ENCODE results near the gene CCL4. TPM values are rescaled to one million over a fixed set of nuclear protein-coding genes. Genes with fewer than 3 reads are reported as not detected.
"Not testable (repeated sequence)": the region's sequence is repeated elsewhere in the genome, so short reads cannot be mapped to it uniquely, and the experiment has no call there.

Gene CCL4
- total RNA-seq: 100 to 1,000 TPM in 1 of 2 donors, 10 to 100 TPM in 1; 63.9 to 200 TPM

DNA sequence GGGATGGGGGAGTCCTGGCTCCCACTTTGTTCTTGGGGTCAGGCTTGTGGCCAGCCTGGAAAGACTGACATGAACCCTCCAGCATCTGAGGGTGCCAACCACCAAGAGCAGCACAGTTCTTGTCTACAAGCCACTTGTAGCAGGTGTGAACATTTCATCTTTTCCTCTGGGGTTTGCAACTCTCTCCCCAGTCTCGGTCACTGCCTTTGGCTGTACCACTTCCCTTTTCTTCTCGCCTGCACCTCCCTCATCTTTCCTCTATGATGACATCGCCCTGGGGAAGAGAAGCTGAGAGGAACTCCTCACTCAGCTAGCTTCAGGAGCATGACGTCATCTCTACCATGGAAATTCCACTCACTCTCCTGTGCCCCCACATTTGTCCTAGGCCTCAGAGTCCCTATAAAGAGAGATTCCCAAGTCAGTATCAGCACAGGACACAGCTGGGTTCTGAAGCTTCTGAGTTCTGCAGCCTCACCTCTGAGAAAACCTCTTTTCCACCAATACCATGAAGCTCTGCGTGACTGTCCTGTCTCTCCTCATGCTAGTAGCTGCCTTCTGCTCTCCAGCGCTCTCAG, at the start of gene CCL4:
TSS of gene CCL4 (plus strand) at position 427 of the 575 bp plus-strand sequence. CDS start at position 506, 79 bp downstream.
- not testable (repeated sequence) for H3K36me3 Mint-ChIP-seq (ENCODE audit: insufficient read depth in 2 of 2); H3K9me3 Mint-ChIP-seq
- Mint-ChIP-seq H3K27me3 (ENCODE audit: low read depth) (peaks cover 68% of the 10 kb centered on the region), H3K4me3 (peak within 1 kb of the TSS; percentile 67 to 87), H3K4me1 (ENCODE audit: low read depth) (peaks cover 40% of the 10 kb centered on the region), H3K27ac (peak within 1 kb of the TSS; percentile 87)
- peak; percentile 36 to 49 for DNase-seq
- ATAC-seq (replicated peaks in 1 of 2): peak; percentile 67 to 81

DNA sequence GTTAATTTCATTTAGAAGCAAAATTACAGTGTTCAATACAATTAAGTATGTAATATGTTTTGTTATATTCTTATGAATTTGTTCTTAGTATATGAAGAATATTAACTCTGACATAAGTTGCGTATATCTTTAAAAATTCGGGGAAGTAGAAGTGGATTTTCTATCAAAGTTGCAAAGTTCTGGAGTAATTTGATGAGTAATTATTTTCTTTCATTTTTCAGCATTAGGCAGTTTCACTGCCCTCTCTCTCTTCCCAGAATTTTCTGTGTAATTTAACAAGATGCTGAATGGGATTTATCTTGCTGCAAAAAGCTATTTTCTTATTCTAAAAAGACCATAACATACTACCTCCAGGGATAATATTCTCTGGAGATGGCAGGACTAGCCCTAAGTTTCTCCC, 48.5 kb upstream of the CCL4 start:
- Mint-ChIP-seq H3K27me3 (ENCODE audit: low read depth) (peaks cover 29% of the 10 kb centered on the region), H3K9me3 (peaks cover 4 to 5% of the 10 kb centered on the region in 2 donors), H3K4me1 (ENCODE audit: low read depth) (peaks cover 7% of the 10 kb centered on the region), H3K4me3 (no peak overlapping the region), H3K36me3 (ENCODE audit: insufficient read depth in 2 of 2) (peaks cover 0 to 2% of the 10 kb centered on the region in 2 donors), H3K27ac (no peak overlapping the region)
- DNase-seq (no peak), ATAC-seq (replicated peaks in 1 of 2) (no peak)

DNA sequence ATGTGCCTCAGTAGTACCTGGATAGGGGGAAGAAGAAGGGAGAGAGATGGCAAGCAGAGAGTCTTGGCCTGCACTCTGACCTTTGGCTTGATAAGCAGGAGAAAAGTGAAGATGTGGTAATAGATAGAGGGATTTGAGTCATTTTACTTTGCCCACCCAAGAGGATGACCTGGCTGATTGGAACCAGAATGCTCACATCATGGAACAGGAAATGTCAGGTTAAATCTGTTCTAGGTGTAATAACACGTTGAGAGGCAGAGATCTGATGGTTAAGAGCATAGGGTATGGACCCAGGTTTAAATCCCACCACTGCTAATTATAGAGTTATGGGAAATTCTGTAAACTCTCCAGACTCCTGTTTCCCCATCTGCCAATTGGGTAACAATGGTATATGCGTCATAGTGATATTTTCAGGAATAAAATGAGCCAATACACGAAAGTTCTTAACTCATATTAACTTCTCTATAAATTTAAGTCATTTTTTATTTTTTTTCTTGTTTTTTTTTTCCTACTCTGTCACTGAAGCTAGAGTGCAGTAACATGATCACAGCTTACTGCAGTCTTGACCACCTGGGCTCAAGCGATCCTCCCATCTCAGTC, 47.6 kb upstream of the CCL4 start:
- no peak for ATAC-seq (replicated peaks in 1 of 2)
- no peak for DNase-seq
- peaks cover 7% of the 10 kb centered on the region for H3K4me1 Mint-ChIP-seq (ENCODE audit: low read depth)
- H3K4me3 Mint-ChIP-seq: no peak overlapping the region
- peaks cover 3% of the 10 kb centered on the region in 2 donors for H3K9me3 Mint-ChIP-seq
- peaks cover 0 to 2% of the 10 kb centered on the region in 2 donors for H3K36me3 Mint-ChIP-seq (ENCODE audit: insufficient read depth in 2 of 2)
- H3K27ac Mint-ChIP-seq: no peak overlapping the region
- peaks cover 31% of the 10 kb centered on the region for H3K27me3 Mint-ChIP-seq (ENCODE audit: low read depth)

DNA sequence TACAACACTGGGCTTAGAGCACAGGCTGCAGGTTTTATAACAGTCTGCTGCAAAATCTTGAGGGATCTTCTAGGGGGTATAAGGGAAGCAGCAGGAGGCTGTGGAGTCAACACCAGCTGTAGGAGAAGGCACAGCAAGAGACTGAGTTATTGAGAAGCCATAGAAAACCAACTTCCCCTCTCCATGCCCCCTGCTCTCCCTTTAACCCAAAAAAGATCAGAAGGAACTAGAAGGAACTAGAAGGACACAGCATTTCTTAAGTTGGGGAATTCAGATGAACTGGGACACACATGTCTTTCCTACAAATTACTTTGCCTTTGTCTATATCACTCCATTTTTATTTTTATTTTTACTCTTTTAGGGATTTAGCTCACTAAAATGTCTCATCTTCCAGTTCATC, 45.7 kb upstream of the CCL4 start:
- no peak overlapping the region for H3K27ac Mint-ChIP-seq

DNA sequence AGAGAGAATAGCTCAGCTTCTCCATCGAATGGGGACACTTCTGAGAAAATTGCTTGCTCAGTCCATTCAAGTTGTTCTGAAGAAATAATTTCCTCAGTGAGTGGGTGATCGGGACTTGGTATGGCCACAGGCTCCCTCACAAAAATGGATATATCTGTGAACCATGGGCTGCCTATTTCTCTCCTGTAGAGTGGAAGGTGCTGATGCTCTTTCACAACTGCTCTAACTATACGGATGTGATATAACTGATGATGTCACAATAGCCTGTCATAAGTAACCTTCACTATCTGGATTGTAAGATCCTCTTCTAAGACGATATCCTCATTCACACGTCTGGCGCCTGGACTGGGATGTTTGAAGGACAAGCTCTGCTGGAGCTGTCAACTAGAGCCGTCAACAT, 44.2 kb upstream of the CCL4 start:
- no peak overlapping the region for H3K4me3 Mint-ChIP-seq
- H3K27ac Mint-ChIP-seq: no peak overlapping the region
- H3K4me1 Mint-ChIP-seq (ENCODE audit: low read depth): peaks cover 7% of the 10 kb centered on the region
- no peaks in the 10 kb centered on the region for H3K36me3 Mint-ChIP-seq (ENCODE audit: insufficient read depth in 2 of 2)
- H3K27me3 Mint-ChIP-seq (ENCODE audit: low read depth): peaks cover 33% of the 10 kb centered on the region
- DNase-seq (no peak), ATAC-seq (replicated peaks in 1 of 2) (no peak)
- no peaks in the 10 kb centered on the region for H3K9me3 Mint-ChIP-seq

More for the DNA sequence above, 45.7 kb upstream of the CCL4 start:
- ATAC-seq (replicated peaks in 1 of 2) (no peak), DNase-seq (no peak)
- no peaks in the 10 kb centered on the region for H3K36me3 Mint-ChIP-seq (ENCODE audit: insufficient read depth in 2 of 2)
- peaks cover 28% of the 10 kb centered on the region for H3K27me3 Mint-ChIP-seq (ENCODE audit: low read depth)
- H3K4me1 Mint-ChIP-seq (ENCODE audit: low read depth): peaks cover 7% of the 10 kb centered on the region
- no peak overlapping the region for H3K4me3 Mint-ChIP-seq
- no peaks in the 10 kb centered on the region for H3K9me3 Mint-ChIP-seq

DNA sequence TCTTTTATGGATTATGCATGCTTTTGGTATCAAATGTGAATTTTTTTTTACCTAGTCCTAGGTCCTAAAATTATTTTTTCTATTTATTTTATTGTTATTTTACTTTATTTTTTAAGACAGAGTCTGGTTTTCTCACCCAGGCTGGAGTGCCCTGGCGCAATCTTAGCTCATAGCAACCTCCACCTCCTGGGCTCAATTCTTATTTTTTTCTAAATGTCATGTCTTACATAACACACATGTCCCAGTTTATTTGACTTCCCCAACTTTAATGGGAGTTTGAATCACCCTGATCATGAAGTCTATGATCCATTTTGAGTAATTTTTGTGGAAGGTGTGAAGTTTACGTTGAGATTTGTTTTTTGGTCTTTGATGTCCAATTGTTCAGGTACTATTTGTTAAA, 42.8 kb upstream of the CCL4 start:
- H3K36me3 Mint-ChIP-seq (ENCODE audit: insufficient read depth in 2 of 2): no peaks in the 10 kb centered on the region
- H3K4me3 Mint-ChIP-seq: no peak overlapping the region
- ATAC-seq (replicated peaks in 1 of 2): no peak
- peaks cover 2% of the 10 kb centered on the region for H3K4me1 Mint-ChIP-seq (ENCODE audit: low read depth)
- no peaks in the 10 kb centered on the region for H3K9me3 Mint-ChIP-seq
- no peak overlapping the region for H3K27ac Mint-ChIP-seq
- peaks cover 30% of the 10 kb centered on the region for H3K27me3 Mint-ChIP-seq (ENCODE audit: low read depth)
- DNase-seq: no peak

DNA sequence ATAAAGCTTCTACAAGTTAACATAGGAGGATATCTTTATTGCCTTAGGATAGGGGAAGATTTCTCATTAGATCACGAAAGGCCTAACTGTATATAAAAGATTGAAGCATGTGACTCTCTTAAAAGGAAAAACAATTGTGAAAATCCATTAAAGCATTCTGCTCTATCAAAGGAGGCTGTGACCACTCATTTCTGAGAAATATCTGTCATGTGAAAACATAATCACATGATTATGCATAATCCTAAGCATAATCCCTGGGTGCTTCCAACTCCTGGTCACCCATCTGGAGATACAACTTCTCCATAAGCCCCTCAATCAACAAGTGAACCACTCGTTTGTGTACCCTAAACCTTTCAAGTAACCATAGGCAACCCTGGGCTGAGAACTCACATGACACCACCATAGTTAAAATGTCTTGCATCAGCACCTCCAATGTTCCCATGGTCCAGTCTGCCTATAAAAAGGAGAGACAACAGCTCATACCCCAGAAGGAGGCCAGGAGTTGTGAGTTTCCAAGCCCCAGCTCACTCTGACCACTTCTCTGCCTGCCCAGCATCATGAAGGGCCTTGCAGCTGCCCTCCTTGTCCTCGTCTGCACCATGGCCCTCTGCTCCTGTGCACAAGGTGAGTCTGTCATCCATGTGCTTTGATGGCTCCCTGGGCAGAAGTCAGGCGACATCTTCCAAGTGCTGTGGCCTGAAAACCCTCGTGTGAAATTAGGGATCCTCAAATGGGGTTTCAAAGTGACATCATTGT, 39.7 kb upstream of the CCL4 start, which contains the start of gene CCL18:
TSS of gene CCL18 (plus strand) at position 487 of the 756 bp plus-strand sequence. CDS start at position 558, 71 bp downstream.
- H3K27ac Mint-ChIP-seq: peak within 1 kb of the TSS; percentile 62

DNA sequence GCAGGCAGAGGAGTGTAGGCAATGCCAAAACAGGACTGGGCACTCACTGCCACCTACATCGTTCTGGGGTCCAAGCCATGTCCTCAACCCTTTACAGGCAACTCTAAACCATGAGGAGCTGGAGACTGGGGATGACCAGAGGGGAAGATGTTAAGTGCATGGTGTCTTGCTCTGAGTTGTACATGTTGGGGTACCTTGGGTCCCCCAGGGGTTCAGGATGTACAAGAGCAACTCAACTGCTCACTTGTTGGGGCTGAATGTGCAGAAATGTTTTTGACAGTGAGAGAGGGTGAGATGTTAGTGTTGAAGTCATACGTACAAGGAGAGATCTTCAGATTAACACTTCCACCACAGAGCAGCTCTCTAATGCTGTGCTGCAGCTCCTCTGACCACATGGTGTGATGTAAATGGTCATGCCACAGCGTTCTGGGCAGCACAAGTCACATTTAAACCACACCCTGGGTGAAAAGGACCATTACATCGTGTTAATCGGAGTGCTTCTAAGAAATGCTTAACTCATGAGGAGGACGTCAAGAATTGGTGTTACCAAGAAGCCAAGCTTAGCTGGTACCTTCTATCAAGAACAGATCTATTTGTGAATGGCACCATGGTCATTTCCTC, 37.2 kb upstream of the CCL4 start:
- DNase-seq: peak in 1 of 2 donors; percentile 42
- Mint-ChIP-seq H3K27me3 (ENCODE audit: low read depth) (peaks cover 32% of the 10 kb centered on the region), H3K4me1 (ENCODE audit: low read depth) (no peaks in the 10 kb centered on the region), H3K4me3 (no peak overlapping the region), H3K27ac (peak overlapping the region; percentile 38), H3K9me3 (no peaks in the 10 kb centered on the region), H3K36me3 (ENCODE audit: insufficient read depth in 2 of 2) (no peaks in the 10 kb centered on the region)
- ATAC-seq (replicated peaks in 1 of 2): peak; percentile 82 to 88

More for the DNA sequence above, 39.7 kb upstream of the CCL4 start, which contains the start of gene CCL18:
- DNase-seq (no peak), ATAC-seq (replicated peaks in 1 of 2) (no peak)
- Mint-ChIP-seq H3K27me3 (ENCODE audit: low read depth) (peaks cover 23% of the 10 kb centered on the region), H3K4me3 (no peak within 1 kb of the TSS), H3K9me3 (no peaks in the 10 kb centered on the region), H3K4me1 (ENCODE audit: low read depth) (no peaks in the 10 kb centered on the region), H3K36me3 (ENCODE audit: insufficient read depth in 2 of 2) (no peaks in the 10 kb centered on the region)

DNA sequence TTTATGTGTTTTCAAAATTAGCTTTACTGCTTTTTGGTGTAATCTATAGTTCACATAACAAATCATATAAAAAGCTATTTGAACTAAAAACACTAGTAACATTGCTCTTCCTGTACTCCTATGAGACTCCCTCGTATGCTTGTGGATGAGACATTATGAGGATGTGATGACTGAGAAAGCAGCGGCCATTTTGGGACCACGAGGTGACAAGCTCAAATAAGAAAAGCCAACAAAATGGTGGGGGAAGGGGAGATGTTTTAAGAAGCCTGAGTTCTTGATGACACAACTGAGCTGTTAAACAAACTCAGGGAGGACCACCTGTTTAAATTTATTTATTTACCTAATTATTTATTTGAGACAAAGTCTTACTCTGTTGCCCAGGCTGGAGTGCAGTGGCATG, 35.1 kb upstream of the CCL4 start:
- H3K9me3 Mint-ChIP-seq: no peaks in the 10 kb centered on the region
- peak overlapping the region in 1 of 2 donors; percentile 1 for H3K4me3 Mint-ChIP-seq
- peak overlapping the region; percentile 41 for H3K27ac Mint-ChIP-seq
- no peaks in the 10 kb centered on the region for H3K36me3 Mint-ChIP-seq (ENCODE audit: insufficient read depth in 2 of 2)
- DNase-seq (no peak), ATAC-seq (replicated peaks in 1 of 2) (no peak)
- peaks cover 40% of the 10 kb centered on the region for H3K27me3 Mint-ChIP-seq (ENCODE audit: low read depth)
- H3K4me1 Mint-ChIP-seq (ENCODE audit: low read depth): peaks cover 14% of the 10 kb centered on the region

DNA sequence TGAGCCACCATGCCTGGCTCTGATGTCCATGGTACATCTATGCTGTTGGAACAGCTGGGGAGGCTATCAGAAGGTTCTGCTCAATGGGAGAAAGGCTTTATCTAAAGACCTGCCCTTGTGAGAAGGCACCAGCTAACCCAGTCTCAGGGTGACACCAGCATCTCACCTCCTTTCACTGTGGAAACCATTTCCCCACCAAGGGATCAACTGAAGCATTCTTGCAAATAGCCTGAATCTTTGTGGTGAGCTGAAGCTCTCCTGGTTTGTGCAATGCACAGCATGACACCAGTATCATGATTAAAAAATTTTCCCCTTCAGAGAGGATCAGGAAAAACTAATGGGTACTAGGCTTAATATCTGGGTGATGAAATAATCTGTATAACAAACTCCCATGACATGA, 34.5 kb upstream of the CCL4 start:
- no peaks in the 10 kb centered on the region for H3K36me3 Mint-ChIP-seq (ENCODE audit: insufficient read depth in 2 of 2)
- H3K4me3 Mint-ChIP-seq: no peak overlapping the region
- ATAC-seq (replicated peaks in 1 of 2) (no peak), DNase-seq (no peak)
- peaks cover 19% of the 10 kb centered on the region for H3K4me1 Mint-ChIP-seq (ENCODE audit: low read depth)
- peaks cover 38% of the 10 kb centered on the region for H3K27me3 Mint-ChIP-seq (ENCODE audit: low read depth)
- no peaks in the 10 kb centered on the region for H3K9me3 Mint-ChIP-seq
- H3K27ac Mint-ChIP-seq: peak overlapping the region; percentile 58

DNA sequence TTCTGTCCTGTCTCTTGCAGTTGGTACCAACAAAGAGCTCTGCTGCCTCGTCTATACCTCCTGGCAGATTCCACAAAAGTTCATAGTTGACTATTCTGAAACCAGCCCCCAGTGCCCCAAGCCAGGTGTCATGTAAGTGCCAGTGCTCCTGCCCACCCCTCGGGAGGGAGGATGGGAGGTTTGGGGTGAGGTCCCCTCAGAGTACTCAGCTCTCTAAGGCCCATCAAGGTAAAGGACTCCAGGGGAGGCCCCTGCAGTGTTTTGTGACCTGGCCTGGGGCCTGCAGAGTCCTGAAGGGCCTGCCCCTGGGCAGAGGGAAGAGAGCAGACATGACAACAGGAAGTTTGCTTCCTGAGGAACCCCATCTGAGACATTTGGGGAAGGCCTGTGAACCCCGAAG, 33.2 kb upstream of the CCL4 start:
- Mint-ChIP-seq H3K27me3 (ENCODE audit: low read depth) (peaks cover 40% of the 10 kb centered on the region), H3K4me1 (ENCODE audit: low read depth) (peaks cover 27% of the 10 kb centered on the region), H3K9me3 (no peaks in the 10 kb centered on the region), H3K27ac (no peak overlapping the region), H3K4me3 (no peak overlapping the region), H3K36me3 (ENCODE audit: insufficient read depth in 2 of 2) (no peaks in the 10 kb centered on the region)
- DNase-seq (no peak), ATAC-seq (replicated peaks in 1 of 2) (no peak)

DNA sequence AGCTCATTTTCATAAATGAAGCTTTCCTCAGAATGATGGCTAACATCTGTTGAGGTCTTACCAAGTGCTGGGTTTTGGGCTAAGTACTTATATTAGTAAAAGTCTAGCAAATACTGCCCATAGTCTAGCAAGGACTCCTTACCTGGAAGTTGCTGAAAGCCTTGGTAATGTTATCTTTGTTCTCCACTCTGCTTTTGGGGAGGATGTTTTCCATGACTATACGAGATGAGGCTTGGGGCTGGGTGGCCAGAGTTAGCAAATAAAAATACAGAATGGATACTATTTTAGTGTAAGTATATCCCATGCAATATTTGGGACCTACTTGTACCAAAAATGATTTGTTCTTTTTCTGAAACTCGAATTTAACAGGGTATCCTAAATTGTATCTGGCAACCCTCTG, 31.9 kb upstream of the CCL4 start:
- H3K27ac Mint-ChIP-seq: peak overlapping the region; percentile 31
- H3K27me3 Mint-ChIP-seq (ENCODE audit: low read depth): peaks cover 43% of the 10 kb centered on the region
- no peaks in the 10 kb centered on the region for H3K9me3 Mint-ChIP-seq
- peaks cover 27% of the 10 kb centered on the region for H3K4me1 Mint-ChIP-seq (ENCODE audit: low read depth)
- H3K4me3 Mint-ChIP-seq: peak overlapping the region in 1 of 2 donors; percentile 16
- no peak for ATAC-seq (replicated peaks in 1 of 2)
- peaks cover 0 to 2% of the 10 kb centered on the region in 2 donors for H3K36me3 Mint-ChIP-seq (ENCODE audit: insufficient read depth in 2 of 2)
- DNase-seq: no peak

Data from activated T-cell treated with anti-CD3 and anti-CD28 coated beads, Interleukin-2, amount 50 U/mL, for 72 hours (primary cell).